MM.1S (cell line): ENCODE measurements around the gene CCL15.

Experiments
- DNase-seq: peaks from one replicate; pipeline ENCODE4 v3.0.0-alpha.2; 2015
- H2AFZ ChIP-seq: fragments of 300-600 bp; sonication (generic); 2 replicates; pipeline ENCODE4 v1.6.0; 2016; ENCODE audit warnings: antibody characterized with exemption, low read length
- H3F3A ChIP-seq: fragments of 300-600 bp; sonication (generic); 2 replicates; pipeline ENCODE4 v1.6.1; 2016; ENCODE audit warnings: mild to moderate bottlenecking, antibody characterized with exemption, low read length, moderate library complexity, mixed read lengths; ENCODE audit not compliant: insufficient read depth
- H3K27ac ChIP-seq: fragments of 300-600 bp; sonication (generic); 2 replicates; pipeline ENCODE4 v1.5.1; 2016; ENCODE audit warnings: mild to moderate bottlenecking, low read length
- H3K27me3 ChIP-seq: fragments of 300-600 bp; sonication (generic); replicated peaks from 2 replicates; pipeline ENCODE4 v1.6.0; 2016; ENCODE audit warnings: low read length; ENCODE audit not compliant: insufficient read depth
- H3K36me3 ChIP-seq: fragments of 300-600 bp; sonication (generic); replicated peaks from 2 replicates; pipeline ENCODE4 v1.6.1; 2016; ENCODE audit warnings: mild to moderate bottlenecking, low read length, mixed read lengths; ENCODE audit not compliant: insufficient read depth
- H3K4me1 ChIP-seq: fragments of 300-600 bp; sonication (generic); 2 replicates; pipeline ENCODE4 v1.6.1; 2016; ENCODE audit warnings: low read length, mixed read lengths
- H3K4me2 ChIP-seq: fragments of 300-600 bp; sonication (generic); 2 replicates; pipeline ENCODE4 v1.6.0; 2016; ENCODE audit warnings: low read depth, low read length
- H3K4me3 ChIP-seq: fragments of 300-600 bp; sonication (generic); 2 replicates; pipeline ENCODE4 v1.5.1; 2016; ENCODE audit warnings: low read length, mixed read lengths
- H3K79me2 ChIP-seq: fragments of 300-600 bp; sonication (generic); 2 replicates; pipeline ENCODE4 v1.6.1; 2016; ENCODE audit warnings: mixed run types, low read length, mixed read lengths
- H3K9ac ChIP-seq: fragments of 300-600 bp; sonication (generic); 2 replicates; pipeline ENCODE4 v1.6.1; 2016; ENCODE audit warnings: low read length, mixed read lengths
- H3K9me2 ChIP-seq: fragments of 300-600 bp; sonication (generic); replicated peaks from 2 replicates; pipeline ENCODE4 v1.6.1; 2016; ENCODE audit warnings: mild to moderate bottlenecking, low read length, mixed read lengths; ENCODE audit not compliant: insufficient read depth
- H3K9me3 ChIP-seq: fragments of 300-600 bp; sonication (generic); replicated peaks from 2 replicates; pipeline ENCODE4 v1.6.1; 2016; ENCODE audit warnings: mild to moderate bottlenecking, low read length, mixed read lengths; ENCODE audit not compliant: insufficient read depth
- H4K20me1 ChIP-seq: fragments of 300-600 bp; sonication (generic); 2 replicates; pipeline ENCODE4 v1.6.1; 2016; ENCODE audit warnings: mild to moderate bottlenecking, low read length, moderate library complexity, mixed read lengths; ENCODE audit not compliant: insufficient read depth
- CTCF ChIP-seq: fragments of 300-600 bp; sonication (generic); IDR thresholded peaks from 2 replicates; pipeline ENCODE4 v1.5.1; 2016; ENCODE audit warnings: antibody characterized with exemption, low read length, mixed read lengths
- EZH2 ChIP-seq: fragments of 300-600 bp; sonication (generic); optimal IDR thresholded peaks from 2 replicates; pipeline ENCODE3; 2017; ENCODE audit warnings: low read depth, mild to moderate bottlenecking, antibody characterized with exemption, low read length, mixed read lengths
- EZH2phosphoT487 ChIP-seq: fragments of 300-600 bp; sonication (generic); IDR thresholded peaks from 2 replicates; pipeline ENCODE4 v1.6.1; 2018; ENCODE audit warnings: antibody characterized with exemption, low read length

Gene CCL15

GRCh38 chr17:36002631-36003030, 1.3 kb upstream of the CCL15 start:
- H3K27ac ChIP-seq = no peak overlapping the region
- DNase-seq = no peak
- H3K9me3 ChIP-seq = no peaks in the 10 kb centered on the region
- H3K36me3 ChIP-seq = no peaks in the 10 kb centered on the region
- H3K27me3 ChIP-seq = no peaks in the 10 kb centered on the region
- H3K9ac ChIP-seq = no peak overlapping the region
- H3K4me2 ChIP-seq = no peak overlapping the region
- no peak overlapping the region for H3K4me3 ChIP-seq
- H3F3A ChIP-seq = no peaks in the 10 kb centered on the region
- H2AFZ ChIP-seq = no peak overlapping the region
- H3K79me2 ChIP-seq = no peaks in the 10 kb centered on the region
- H3K4me1 ChIP-seq = peaks cover 24% of the 10 kb centered on the region
- H4K20me1 ChIP-seq = no peaks in the 10 kb centered on the region
- TF ChIP-seq EZH2 (no peak), EZH2phosphoT487 (no peak), CTCF (no peak)
- H3K9me2 ChIP-seq = no peaks in the 10 kb centered on the region

DNA sequence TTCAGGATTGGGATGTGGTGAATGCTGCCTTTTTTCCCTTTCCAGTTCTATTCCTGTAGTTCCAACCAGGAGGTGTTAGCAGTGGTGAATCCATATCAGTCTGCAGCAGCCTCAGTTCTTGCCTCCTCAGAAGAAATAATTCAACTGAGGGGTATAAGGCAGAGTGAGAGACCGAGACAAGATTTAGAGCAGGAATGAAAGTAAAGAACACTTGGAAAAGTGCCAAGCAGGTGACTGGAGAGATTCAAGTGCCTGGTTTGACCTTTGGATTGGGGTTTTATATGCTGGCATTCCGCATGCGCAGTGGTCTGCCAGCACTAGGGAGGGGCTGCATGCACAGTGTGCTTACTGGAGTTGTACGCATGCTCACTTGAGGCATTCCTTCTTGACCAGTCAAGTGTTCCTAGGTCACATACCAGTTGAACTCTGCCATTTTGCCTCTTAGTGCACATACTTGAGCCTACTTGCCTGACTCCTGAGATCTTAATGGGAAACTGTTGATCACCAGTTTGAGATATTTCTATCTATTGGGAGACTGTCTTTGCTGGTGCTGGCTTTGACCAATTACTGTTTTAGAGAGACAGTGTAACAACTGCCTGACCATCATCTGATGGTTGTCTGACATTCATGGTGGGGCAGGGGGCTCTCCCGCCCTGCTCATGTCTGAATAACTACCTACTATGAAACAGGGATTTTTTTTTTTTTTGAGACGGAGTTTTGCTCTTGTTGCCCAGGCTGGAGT, 680 bp upstream of the CCL15 start:
- Histone ChIP-seq H3K4me2 (no peak overlapping the region), H3K27ac (no peak overlapping the region), H3F3A (no peaks in the 10 kb centered on the region), H3K79me2 (no peaks in the 10 kb centered on the region), H3K4me1 (peaks cover 25% of the 10 kb centered on the region), H3K36me3 (no peaks in the 10 kb centered on the region), H3K4me3 (no peak overlapping the region), H2AFZ (no peak overlapping the region), H4K20me1 (no peaks in the 10 kb centered on the region), H3K9ac (no peak overlapping the region), H3K27me3 (no peaks in the 10 kb centered on the region), H3K9me2 (no peaks in the 10 kb centered on the region), H3K9me3 (no peaks in the 10 kb centered on the region)
- TF ChIP-seq EZH2 (no peak), CTCF (no peak), EZH2phosphoT487 (no peak)
- no peak for DNase-seq

DNA sequence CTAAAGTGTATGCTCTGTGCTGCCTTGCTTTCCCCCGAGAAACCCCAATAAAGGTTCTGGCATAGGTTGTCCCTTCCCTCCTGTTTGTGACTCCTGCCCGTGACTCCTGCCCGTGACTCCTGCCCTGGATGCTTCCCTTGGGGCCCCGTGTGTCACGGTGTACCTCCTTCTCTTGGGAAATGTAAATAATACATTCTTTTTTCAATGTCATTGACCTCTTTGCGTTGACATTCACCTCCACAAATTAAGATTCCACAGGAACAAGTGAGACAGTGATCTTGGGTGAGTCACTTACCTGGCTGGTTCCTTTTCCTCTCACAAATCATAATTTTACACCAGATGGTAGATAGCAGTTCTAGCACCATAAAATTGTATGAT, 632 bp downstream of the CCL15 start:
- H3K4me1 ChIP-seq = peaks cover 25% of the 10 kb centered on the region
- no peaks in the 10 kb centered on the region for H3K9me3 ChIP-seq
- H3F3A ChIP-seq = no peaks in the 10 kb centered on the region
- no peak overlapping the region for H3K4me3 ChIP-seq
- H3K9me2 ChIP-seq = no peaks in the 10 kb centered on the region
- H3K36me3 ChIP-seq = no peaks in the 10 kb centered on the region
- H3K27me3 ChIP-seq = no peaks in the 10 kb centered on the region
- H3K4me2 ChIP-seq = no peak overlapping the region
- H4K20me1 ChIP-seq = no peaks in the 10 kb centered on the region
- no peak for TF ChIP-seq EZH2
- no peak for TF ChIP-seq CTCF
- no peak for TF ChIP-seq EZH2phosphoT487
- H3K27ac ChIP-seq = no peak overlapping the region
- no peaks in the 10 kb centered on the region for H3K79me2 ChIP-seq
- H3K9ac ChIP-seq = no peak overlapping the region
- H2AFZ ChIP-seq = no peak overlapping the region
- DNase-seq = no peak
